ENCODE measurements around the gene TBC1D22A.

The TBC1D22A gene

DNA sequence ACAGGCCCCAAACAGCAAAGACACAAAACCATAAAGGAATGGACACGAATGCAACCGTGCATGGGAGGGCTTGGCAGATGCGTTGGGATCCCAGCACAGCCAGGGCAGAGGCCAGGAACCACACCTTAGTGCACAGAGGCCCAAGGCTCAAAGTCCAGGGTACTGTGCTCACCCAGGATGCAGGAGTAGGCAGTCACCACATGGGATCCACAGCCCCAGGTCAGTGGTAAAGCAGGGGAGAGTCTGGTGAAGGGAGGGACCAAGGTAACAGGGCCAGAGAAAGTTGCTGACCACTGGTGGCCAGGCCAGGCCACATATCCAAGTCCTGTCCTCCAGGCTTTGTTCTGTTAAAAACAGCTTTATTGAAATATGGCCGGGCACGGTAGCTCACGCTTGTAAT lies 17.9 kb upstream of the TBC1D22A start:
- no peaks in the 10 kb centered on the region for H3K27me3 Mint-ChIP-seq (ENCODE audit: low read depth)
- peaks cover 5% of the 10 kb centered on the region for H3K36me3 Mint-ChIP-seq (ENCODE audit: low read depth)
- no peak overlapping the region for H3K27ac Mint-ChIP-seq
- no peak overlapping the region for H3K4me3 Mint-ChIP-seq
- peaks cover 9% of the 10 kb centered on the region for H3K4me1 Mint-ChIP-seq (ENCODE audit: low read depth)
- peaks cover 5% of the 10 kb centered on the region for H3K9me3 Mint-ChIP-seq

DNA sequence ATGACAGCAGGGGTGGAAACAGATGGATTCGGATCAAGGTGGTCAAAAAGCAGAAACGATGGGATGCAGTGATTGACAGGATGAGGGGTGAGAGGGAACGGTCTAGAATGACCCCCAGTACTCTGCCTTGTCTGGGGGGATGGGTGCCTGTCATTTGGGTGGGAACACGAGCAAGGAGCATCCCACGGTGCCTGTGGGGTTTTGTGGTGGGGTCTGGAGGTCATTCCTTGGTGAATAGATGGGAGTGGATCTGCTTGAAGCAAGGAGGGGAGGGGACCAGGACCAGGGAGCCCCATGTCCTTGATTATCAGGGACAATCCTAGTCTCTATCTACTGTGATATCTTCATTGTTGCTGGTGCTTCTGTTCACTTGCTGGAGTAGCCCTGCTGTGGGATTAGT lies 16.3 kb upstream of the TBC1D22A start:
- H3K27me3 Mint-ChIP-seq (ENCODE audit: low read depth), result no peaks in the 10 kb centered on the region
- H3K4me1 Mint-ChIP-seq (ENCODE audit: low read depth), result peaks cover 14% of the 10 kb centered on the region
- peaks cover 5% of the 10 kb centered on the region for H3K9me3 Mint-ChIP-seq
- H3K36me3 Mint-ChIP-seq (ENCODE audit: low read depth), result peaks cover 5% of the 10 kb centered on the region
- no peak overlapping the region for H3K27ac Mint-ChIP-seq
- no peak overlapping the region for H3K4me3 Mint-ChIP-seq

DNA sequence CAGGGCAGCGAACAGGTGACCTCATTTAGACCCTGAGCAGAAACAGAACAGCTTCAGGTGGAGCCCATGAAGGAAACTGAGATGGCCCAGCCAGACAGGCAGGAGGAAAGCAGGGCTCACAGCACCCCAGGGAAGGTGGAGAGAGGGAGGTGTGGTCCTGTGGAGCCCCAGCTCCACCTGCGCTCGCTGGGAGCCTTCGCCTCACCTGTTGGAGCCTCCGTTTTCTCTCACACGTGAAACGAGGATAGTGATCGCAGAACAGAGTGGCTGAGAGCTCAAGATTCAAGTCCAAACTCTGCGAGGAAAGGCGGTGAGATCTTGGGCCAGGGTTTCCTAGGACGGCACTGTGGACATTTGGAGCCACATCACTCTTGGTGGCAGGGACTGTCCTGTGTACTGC lies 15.8 kb upstream of the TBC1D22A start:
- Mint-ChIP-seq H3K27ac (no peak overlapping the region), H3K9me3 (peaks cover 5% of the 10 kb centered on the region), H3K36me3 (ENCODE audit: low read depth) (peaks cover 5% of the 10 kb centered on the region), H3K27me3 (ENCODE audit: low read depth) (no peaks in the 10 kb centered on the region), H3K4me1 (ENCODE audit: low read depth) (peaks cover 15% of the 10 kb centered on the region), H3K4me3 (no peak overlapping the region)

DNA sequence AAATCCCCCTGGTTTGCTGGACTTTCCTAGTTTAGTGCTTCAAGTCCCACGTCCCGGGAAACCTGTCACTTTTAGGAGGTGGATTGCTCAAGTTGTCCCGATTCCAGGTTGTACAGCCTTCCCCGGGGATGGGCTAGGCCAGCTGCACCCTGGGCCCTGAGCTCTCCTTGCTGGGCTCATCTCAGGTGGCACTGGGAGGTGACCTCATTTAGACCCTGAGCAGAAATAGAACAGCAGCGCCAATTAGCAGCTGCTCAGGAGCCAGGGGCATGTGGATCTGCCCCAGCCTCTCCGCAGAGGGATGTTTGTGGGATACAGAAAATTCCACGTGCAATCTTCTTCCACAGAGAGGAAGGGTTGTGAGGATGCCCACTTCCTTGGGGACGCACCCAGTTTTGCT lies 14.8 kb upstream of the TBC1D22A start:
- Mint-ChIP-seq H3K4me3 (no peak overlapping the region), H3K27me3 (ENCODE audit: low read depth) (no peaks in the 10 kb centered on the region), H3K9me3 (peaks cover 3% of the 10 kb centered on the region), H3K36me3 (ENCODE audit: low read depth) (peaks cover 5% of the 10 kb centered on the region), H3K4me1 (ENCODE audit: low read depth) (peaks cover 15% of the 10 kb centered on the region), H3K27ac (no peak overlapping the region)

DNA sequence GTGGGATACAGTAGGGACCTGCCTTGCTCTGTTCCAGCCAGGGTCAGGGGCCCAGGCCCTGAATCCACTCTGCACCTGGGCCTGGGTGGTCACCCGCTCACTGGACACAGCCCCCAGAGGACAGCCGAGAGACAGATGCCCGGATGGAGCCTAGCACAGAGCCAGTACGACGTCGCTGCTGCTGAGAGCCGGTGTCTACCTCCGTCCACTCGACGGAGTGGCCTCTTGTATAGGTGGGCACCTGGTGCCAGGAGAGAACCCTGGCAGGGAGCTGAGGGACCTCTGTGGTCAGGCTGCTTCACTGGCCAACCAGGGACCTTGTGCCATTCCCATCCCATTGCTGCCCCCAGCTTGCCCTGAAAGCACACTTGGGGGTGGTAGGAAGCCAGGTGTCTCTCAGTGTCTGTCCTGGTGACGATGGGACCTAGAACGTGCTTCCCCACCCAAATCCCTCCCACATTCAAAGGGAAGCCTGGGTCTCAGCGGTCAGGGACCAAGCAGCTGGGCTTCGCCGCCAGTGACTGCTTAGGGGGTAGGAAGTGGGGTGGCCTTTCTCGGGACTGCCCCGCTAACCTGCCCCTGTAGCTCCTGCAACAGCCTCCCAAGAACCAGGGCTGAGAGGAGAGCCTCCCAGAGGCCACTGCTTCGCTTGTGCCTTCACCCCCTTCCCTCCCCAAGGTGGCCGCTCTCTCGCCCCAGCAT lies 14.1 kb upstream of the TBC1D22A start:
- H3K4me3 Mint-ChIP-seq, result no peak overlapping the region
- peak overlapping the region; percentile 12 for H3K27ac Mint-ChIP-seq
- peaks cover 15% of the 10 kb centered on the region for H3K4me1 Mint-ChIP-seq (ENCODE audit: low read depth)
- no peaks in the 10 kb centered on the region for H3K9me3 Mint-ChIP-seq
- no peaks in the 10 kb centered on the region for H3K36me3 Mint-ChIP-seq (ENCODE audit: low read depth)
- H3K27me3 Mint-ChIP-seq (ENCODE audit: low read depth), result no peaks in the 10 kb centered on the region

DNA sequence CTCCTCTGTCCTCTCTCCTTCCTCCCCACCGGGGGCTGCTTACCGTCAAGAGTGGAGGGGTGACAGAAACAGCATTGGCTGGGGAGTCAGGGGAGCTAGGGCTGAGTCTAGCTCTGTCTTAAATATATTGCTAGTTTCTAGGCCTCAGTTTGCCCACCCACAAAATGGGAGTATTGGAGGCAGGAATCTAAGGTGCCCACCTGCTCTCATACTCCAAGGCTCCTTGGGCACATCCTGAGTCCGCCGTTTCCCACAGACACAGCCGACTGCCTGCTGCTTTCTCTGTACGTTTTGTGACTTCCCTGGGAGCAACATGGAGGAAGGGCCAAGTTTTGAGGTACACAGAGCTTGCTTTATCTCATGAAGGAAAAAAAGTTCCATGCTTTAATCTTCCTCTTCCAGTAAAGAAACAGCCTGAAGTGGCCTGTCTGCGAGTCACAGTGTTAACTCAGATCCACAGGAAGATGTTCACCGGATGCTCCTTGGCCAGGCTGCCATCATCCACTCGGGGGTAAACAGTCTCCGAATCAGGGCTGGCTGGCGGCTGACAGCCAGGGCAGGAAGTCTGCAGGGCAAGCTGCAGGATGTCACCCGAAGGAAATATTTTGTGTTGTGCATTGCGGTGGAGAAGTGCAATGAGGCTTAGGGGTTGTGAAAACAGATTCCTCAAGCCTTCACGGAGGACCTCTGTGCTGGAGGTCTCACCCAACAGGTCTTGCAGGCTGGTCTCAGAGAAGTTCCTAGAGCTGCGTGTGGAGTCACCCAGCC lies 13.4 kb upstream of the TBC1D22A start:
- Mint-ChIP-seq H3K27ac (peak overlapping the region; percentile 86), H3K9me3 (no peaks in the 10 kb centered on the region), H3K36me3 (ENCODE audit: low read depth) (no peaks in the 10 kb centered on the region), H3K27me3 (ENCODE audit: low read depth) (no peaks in the 10 kb centered on the region), H3K4me3 (peak overlapping the region; percentile 62), H3K4me1 (ENCODE audit: low read depth) (peaks cover 16% of the 10 kb centered on the region)

DNA sequence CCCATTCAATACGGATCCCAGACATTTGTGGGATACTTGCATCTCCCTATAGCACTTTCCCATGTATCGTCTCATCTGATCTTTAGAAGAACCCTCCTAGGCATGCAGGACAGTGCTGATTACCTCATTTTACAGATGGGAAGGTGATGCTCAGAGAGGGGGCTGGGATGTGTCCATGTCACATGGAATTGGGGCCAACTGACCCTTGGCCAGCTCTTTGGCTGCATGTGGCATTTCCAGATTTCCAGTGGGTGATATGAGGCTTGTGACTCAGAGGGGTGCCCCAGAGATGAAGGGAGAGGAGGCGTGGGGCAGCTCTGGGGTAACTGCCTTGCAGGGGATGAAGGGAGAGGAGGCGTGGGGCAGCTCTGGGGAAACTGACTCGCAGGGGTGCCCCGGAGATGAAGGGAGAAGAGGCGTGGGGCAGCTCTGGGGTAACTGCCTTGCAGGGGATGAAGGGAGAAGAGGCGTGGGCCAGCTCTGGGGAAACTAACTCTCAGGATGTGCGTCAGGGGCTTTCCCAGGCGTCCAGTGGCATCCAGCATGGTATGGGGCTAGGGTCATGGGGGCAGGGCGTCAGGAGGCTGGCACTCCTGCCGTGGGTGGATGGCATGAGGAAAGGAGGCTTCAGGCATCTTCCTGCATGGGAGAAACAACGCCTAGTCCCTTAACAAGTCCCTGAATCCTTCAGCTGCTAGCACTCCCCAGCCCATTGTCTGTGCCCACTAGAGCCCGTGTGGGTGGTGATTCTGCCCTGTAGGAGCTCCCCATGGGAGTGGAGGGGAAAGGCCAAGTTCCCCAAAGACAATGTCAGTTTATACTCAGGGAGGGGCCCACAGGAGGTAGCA lies 12.5 kb upstream of the TBC1D22A start:
- H3K36me3 Mint-ChIP-seq (ENCODE audit: low read depth), result no peaks in the 10 kb centered on the region
- peak overlapping the region; percentile 62 for H3K4me3 Mint-ChIP-seq
- H3K27ac Mint-ChIP-seq, result peak overlapping the region; percentile 86
- no peaks in the 10 kb centered on the region for H3K9me3 Mint-ChIP-seq
- H3K27me3 Mint-ChIP-seq (ENCODE audit: low read depth), result no peaks in the 10 kb centered on the region
- peaks cover 20% of the 10 kb centered on the region for H3K4me1 Mint-ChIP-seq (ENCODE audit: low read depth)

DNA sequence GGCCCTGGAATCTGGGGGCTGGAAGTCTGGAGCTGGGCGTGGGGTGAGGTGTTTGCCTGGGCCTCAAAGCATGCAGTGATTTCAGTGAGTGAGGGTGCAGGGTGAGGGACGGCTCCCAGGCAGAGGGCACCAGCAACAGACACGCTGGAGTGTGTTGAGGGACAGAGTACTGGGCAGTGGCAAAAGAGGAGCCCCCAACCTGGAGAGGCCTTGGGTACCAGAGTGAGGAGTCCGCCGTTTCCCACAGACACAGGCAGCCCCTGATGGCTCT lies 12.0 kb upstream of the TBC1D22A start:
- H3K27ac Mint-ChIP-seq, result peak overlapping the region; percentile 41
- H3K4me3 Mint-ChIP-seq, result no peak overlapping the region
- H3K36me3 Mint-ChIP-seq (ENCODE audit: low read depth), result no peaks in the 10 kb centered on the region
- H3K27me3 Mint-ChIP-seq (ENCODE audit: low read depth), result no peaks in the 10 kb centered on the region
- peaks cover 20% of the 10 kb centered on the region for H3K4me1 Mint-ChIP-seq (ENCODE audit: low read depth)
- H3K9me3 Mint-ChIP-seq, result no peaks in the 10 kb centered on the region

DNA sequence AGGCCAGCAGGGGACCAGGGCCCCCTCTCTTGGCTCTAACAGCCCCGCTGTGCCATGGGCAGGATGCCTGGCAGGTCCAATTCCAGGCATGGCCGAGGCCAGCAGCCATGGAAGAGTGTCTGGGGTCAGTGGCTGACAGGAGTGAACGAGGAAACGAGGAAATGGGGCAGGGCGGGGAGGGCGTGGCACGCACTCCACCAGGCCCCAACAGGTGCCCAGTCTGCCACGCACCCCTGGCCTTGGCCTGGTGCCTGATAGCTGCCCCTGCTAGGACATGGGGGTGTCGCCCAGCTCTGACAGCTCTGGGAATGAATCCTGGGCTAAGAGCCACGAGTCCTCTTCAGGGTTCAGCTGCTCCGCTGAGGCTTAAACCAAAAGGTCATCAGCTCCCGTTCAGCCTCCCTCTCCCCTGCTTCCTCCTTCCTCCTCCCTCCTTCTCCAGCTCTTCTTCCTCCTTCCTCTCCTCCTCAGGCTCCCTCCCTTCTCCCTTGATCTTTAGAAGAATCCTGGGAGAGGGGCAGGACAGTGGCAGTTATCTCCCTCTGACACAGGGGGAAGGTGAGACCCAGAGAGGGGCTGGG lies 11.5 kb upstream of the TBC1D22A start:
- H3K9me3 Mint-ChIP-seq, result peaks cover under 1% of the 10 kb centered on the region
- no peak overlapping the region for H3K4me3 Mint-ChIP-seq
- peaks cover 20% of the 10 kb centered on the region for H3K4me1 Mint-ChIP-seq (ENCODE audit: low read depth)
- no peaks in the 10 kb centered on the region for H3K36me3 Mint-ChIP-seq (ENCODE audit: low read depth)
- H3K27ac Mint-ChIP-seq, result peak overlapping the region; percentile 41
- no peaks in the 10 kb centered on the region for H3K27me3 Mint-ChIP-seq (ENCODE audit: low read depth)

DNA sequence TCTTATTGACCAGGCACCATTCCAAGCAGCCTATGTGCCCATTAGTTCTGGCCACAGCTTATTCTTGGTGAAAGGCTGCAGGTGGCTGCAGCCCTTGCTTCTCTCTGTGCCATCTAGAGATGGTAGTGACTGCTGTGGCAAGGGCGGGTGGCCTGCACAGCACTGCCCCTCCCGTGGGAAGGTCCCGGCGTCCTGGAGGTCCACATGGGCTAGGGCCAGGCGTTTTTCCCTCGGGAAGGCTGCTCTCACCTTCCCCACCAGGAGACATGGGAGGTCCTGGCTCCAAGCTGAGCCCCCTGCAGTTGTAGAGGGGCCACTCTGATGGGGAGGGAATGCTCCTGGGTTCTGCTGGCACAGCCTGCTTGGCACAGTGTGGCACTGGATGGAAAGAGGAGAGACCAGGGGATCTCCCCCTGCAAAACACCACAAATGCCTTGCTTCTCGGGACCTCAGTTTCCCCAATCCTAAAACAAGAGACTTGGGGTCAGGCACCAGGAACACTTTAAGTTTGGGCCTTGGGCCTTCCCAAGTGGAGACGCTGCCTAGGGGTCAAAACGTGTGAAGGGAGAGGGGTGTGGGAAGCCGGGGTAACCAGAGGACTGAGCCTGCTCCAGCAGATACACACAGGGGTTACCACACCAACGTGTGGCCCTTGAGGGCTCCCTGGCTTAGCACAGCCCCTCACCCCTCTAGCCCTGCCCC lies 10.0 kb upstream of the TBC1D22A start:
- Mint-ChIP-seq H3K4me1 (ENCODE audit: low read depth) (peaks cover 23% of the 10 kb centered on the region), H3K4me3 (no peak overlapping the region), H3K27me3 (ENCODE audit: low read depth) (no peaks in the 10 kb centered on the region), H3K27ac (no peak overlapping the region), H3K9me3 (peaks cover 15% of the 10 kb centered on the region), H3K36me3 (ENCODE audit: low read depth) (peaks cover 5% of the 10 kb centered on the region)

DNA sequence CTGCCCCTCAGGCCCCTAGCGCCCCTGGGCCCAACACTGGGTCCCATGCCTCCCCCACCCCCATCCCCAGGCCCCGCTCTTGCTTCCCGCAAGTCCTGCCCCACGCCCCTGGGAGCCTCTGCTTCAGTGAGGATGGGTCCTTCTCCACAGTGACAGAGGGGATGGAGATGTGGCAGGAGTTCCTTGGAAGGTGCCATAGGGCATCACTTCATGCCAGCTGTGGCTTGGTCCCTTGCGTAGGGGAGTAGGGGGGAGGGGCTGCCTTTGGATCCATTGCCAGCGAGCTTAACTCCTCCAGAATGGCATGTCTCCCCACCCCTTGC lies 9.5 kb upstream of the TBC1D22A start:
- Mint-ChIP-seq H3K4me1 (ENCODE audit: low read depth) (peaks cover 23% of the 10 kb centered on the region), H3K36me3 (ENCODE audit: low read depth) (peaks cover 5% of the 10 kb centered on the region), H3K9me3 (peaks cover 15% of the 10 kb centered on the region), H3K4me3 (no peak overlapping the region), H3K27me3 (ENCODE audit: low read depth) (no peaks in the 10 kb centered on the region), H3K27ac (no peak overlapping the region)

DNA sequence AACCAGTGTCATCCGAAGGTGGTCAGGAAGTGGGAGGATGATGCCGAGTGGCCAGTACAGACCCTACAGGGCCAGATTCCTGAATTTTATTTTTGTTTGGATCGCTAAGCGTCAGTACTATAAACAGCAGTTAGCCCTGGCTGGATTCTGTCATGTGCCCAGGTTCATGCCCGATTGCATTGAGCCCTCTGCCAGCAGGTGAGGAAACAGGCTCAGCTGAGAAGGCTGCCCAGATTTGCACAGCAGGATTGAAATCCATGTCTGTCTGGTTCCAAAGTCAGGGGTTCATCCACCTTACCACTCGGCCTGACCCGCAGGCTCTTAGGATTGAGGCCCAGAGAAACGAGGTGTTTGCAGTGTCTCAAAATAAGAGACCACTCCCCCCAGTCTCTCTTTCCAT lies 9.1 kb upstream of the TBC1D22A start:
- H3K4me3 Mint-ChIP-seq, result no peak overlapping the region
- H3K27me3 Mint-ChIP-seq (ENCODE audit: low read depth), result no peaks in the 10 kb centered on the region
- H3K4me1 Mint-ChIP-seq (ENCODE audit: low read depth), result peaks cover 24% of the 10 kb centered on the region
- peaks cover 15% of the 10 kb centered on the region for H3K9me3 Mint-ChIP-seq
- H3K27ac Mint-ChIP-seq, result no peak overlapping the region
- peaks cover 5% of the 10 kb centered on the region for H3K36me3 Mint-ChIP-seq (ENCODE audit: low read depth)

DNA sequence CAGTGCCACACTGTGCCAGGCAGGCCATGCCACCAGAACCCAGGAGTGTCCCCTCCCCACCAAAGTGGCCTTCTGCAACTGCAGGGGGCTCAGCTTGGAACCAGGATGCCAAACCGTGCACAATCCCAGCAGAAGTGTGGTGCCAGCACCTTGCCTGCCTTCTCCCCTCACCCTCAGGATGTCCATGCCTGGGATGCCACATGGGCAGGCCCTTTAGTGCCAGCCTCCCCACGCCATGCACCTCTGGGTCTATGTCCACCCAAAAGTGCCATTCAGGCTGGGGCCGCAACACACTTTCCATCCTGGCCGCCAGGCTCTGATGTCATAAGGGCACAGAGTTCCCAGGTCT lies 8.7 kb upstream of the TBC1D22A start:
- H3K4me1 Mint-ChIP-seq (ENCODE audit: low read depth), result peaks cover 27% of the 10 kb centered on the region
- H3K27me3 Mint-ChIP-seq (ENCODE audit: low read depth), result no peaks in the 10 kb centered on the region
- no peak overlapping the region for H3K4me3 Mint-ChIP-seq
- H3K27ac Mint-ChIP-seq, result no peak overlapping the region
- peaks cover 15% of the 10 kb centered on the region for H3K9me3 Mint-ChIP-seq
- peaks cover 5% of the 10 kb centered on the region for H3K36me3 Mint-ChIP-seq (ENCODE audit: low read depth)

DNA sequence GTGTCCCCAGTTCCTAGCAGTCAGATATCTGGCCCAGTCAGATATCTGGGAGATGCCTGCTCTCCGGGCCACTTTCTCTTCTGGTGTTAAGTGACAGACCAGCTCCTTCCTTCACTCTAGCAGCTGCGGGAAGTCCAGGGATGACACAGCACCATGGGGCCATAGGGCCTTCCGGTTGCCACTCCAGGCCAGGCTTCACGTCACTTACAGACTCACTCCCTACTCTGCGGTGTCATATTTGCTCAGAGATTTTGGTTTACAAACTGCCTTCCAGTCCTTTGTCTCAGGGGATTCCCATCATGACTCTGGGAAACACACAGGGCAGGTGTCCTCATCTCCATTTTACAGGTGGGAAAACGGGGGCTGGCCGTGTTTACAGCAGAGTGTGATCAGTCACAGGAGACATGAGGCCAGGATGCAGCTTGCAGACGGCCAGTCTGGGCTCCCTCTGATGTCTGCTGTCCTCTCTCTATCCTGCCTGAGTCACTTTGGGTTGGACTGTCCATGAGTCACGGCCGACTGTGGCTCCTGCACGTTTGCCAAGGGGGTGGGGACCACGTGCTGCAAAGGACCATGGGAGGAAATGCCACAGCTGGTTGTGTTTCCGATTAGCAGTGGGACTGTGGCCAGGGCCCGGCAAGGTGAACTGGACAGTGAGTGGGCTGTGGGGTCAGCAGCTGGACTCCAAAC lies 8.2 kb upstream of the TBC1D22A start:
- Mint-ChIP-seq H3K4me3 (no peak overlapping the region), H3K9me3 (peaks cover 15% of the 10 kb centered on the region), H3K27me3 (ENCODE audit: low read depth) (no peaks in the 10 kb centered on the region), H3K27ac (no peak overlapping the region), H3K4me1 (ENCODE audit: low read depth) (peaks cover 25% of the 10 kb centered on the region), H3K36me3 (ENCODE audit: low read depth) (peaks cover 5% of the 10 kb centered on the region)

Data from T-helper 1 cell treated with Interleukin-12 subunit alpha and Interleukin-12 subunit beta and Interleukin-4 antibody, amounts not matched to agents 30 μg/mL and 1 μg/mL, for 36 hours (primary cell).